Measurements from ENCODE around the gene GPR84.

Gene GPR84

GRCh38 chr12:54364413-54364812 is at the start of gene GPR84:
GPR84 (minus strand) TSS chr12:54364486; CDS start chr12:54363851, 635 bp downstream.
- no peak for DNase-seq (ENCODE audit: low read depth in 1 of 2, low spot score in 1 of 2)
- no peak for TF ChIP-seq JUND (IDR thresholded peaks at IDR 0.05; ENCODE audit: low read depth)
- in situ Hi-C loops (cut with HindIII; ENCODE audit: low pct_unique_long_range_greater_than_20kb, low sequenced_read_pairs): no loop called here

GRCh38 chr12:54413284-54414190 is 49.3 kb upstream of the GPR84 start:
- in situ Hi-C loops (cut with HindIII; ENCODE audit: low pct_unique_long_range_greater_than_20kb, low sequenced_read_pairs): no loop called here
- DNase-seq (ENCODE audit: low read depth in 1 of 2, low spot score in 1 of 2): no peak
- no peak for TF ChIP-seq JUND (IDR thresholded peaks at IDR 0.05; ENCODE audit: low read depth)

- no peak for TF ChIP-seq JUND (IDR thresholded peaks at IDR 0.05; ENCODE audit: low read depth)
- in situ Hi-C loops (cut with HindIII; ENCODE audit: low pct_unique_long_range_greater_than_20kb, low sequenced_read_pairs): no loop called here
Measured at GRCh38 chr12:54412786-54413185, 48.5 kb upstream of the GPR84 start.

GRCh38 chr12:54412348-54412747 is 48.1 kb upstream of the GPR84 start:
- DNase-seq (ENCODE audit: low read depth in 1 of 2, low spot score in 1 of 2): no peak
- in situ Hi-C loops (cut with HindIII; ENCODE audit: low pct_unique_long_range_greater_than_20kb, low sequenced_read_pairs): no loop called here
- no peak for TF ChIP-seq JUND (IDR thresholded peaks at IDR 0.05; ENCODE audit: low read depth)

More at GRCh38 chr12:54412786-54413185, 48.5 kb upstream of the GPR84 start:
- DNase-seq (ENCODE audit: low read depth in 1 of 2, low spot score in 1 of 2): no peak

DNA sequence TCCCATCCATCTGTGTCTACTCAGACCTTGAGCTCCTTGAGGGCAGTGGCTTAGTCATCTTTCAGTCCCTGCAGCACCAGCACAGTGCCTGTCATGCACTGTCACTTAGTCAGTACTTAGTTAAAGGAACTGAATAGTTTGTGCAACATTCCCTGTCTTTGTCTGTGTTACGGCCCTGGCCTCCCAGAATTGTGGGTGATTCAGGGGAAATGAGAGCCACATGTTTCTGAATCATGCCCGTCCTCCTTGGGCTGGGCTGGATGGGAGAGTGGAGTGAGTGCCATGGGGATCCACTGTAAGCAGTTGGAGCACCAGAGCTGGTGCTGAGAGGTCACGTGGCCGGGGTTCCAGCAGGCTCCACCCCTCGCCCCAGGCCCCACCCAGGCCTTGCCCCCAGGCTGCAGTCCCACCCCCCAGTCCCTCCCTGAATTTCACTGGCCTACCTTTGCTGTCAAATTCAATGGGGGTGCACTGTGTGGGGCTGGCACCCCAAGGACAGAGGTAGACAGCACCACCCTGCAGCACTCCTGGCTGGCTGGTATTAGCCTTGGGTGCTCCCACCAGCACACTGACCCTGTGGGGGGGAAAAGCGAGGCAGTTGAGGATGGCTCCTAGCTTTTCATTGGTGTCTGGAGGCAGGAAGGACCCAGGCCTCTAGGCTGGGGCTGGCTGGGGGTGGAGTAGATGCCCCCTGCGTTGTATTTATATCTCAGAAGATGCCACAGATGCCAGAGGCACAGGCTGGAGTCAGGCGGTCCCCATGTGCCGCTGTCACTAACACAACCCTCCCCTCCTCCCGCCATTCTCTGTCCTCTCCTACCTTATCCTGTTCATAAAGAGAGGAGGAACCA is 47.3 kb upstream of the GPR84 start:
- DNase-seq (ENCODE audit: low read depth in 1 of 2, low spot score in 1 of 2): no peak
- TF ChIP-seq JUND (IDR thresholded peaks at IDR 0.05; ENCODE audit: low read depth): no peak
- in situ Hi-C loops (cut with HindIII; ENCODE audit: low pct_unique_long_range_greater_than_20kb, low sequenced_read_pairs): no loop called here

GRCh38 chr12:54409267-54409666 is 45.0 kb upstream of the GPR84 start:
- TF ChIP-seq JUND (IDR thresholded peaks at IDR 0.05; ENCODE audit: low read depth): no peak
- no peak for DNase-seq (ENCODE audit: low read depth in 1 of 2, low spot score in 1 of 2)
- in situ Hi-C loops (cut with HindIII; ENCODE audit: low pct_unique_long_range_greater_than_20kb, low sequenced_read_pairs): no loop called here

- no peak for DNase-seq (ENCODE audit: low read depth in 1 of 2, low spot score in 1 of 2)
- no peak for TF ChIP-seq JUND (IDR thresholded peaks at IDR 0.05; ENCODE audit: low read depth)
- in situ Hi-C loops (cut with HindIII; ENCODE audit: low pct_unique_long_range_greater_than_20kb, low sequenced_read_pairs): no loop called here
Measured at GRCh38 chr12:54407183-54407905, 43.1 kb upstream of the GPR84 start.

- in situ Hi-C loops (cut with HindIII; ENCODE audit: low pct_unique_long_range_greater_than_20kb, low sequenced_read_pairs): no loop called here
- no peak for DNase-seq (ENCODE audit: low read depth in 1 of 2, low spot score in 1 of 2)
- no peak for TF ChIP-seq JUND (IDR thresholded peaks at IDR 0.05; ENCODE audit: low read depth)
Measured at GRCh38 chr12:54405573-54405972, 41.3 kb upstream of the GPR84 start.

- TF ChIP-seq JUND (IDR thresholded peaks at IDR 0.05; ENCODE audit: low read depth): no peak
Measured at GRCh38 chr12:54405106-54405505, 40.8 kb upstream of the GPR84 start.

DNA sequence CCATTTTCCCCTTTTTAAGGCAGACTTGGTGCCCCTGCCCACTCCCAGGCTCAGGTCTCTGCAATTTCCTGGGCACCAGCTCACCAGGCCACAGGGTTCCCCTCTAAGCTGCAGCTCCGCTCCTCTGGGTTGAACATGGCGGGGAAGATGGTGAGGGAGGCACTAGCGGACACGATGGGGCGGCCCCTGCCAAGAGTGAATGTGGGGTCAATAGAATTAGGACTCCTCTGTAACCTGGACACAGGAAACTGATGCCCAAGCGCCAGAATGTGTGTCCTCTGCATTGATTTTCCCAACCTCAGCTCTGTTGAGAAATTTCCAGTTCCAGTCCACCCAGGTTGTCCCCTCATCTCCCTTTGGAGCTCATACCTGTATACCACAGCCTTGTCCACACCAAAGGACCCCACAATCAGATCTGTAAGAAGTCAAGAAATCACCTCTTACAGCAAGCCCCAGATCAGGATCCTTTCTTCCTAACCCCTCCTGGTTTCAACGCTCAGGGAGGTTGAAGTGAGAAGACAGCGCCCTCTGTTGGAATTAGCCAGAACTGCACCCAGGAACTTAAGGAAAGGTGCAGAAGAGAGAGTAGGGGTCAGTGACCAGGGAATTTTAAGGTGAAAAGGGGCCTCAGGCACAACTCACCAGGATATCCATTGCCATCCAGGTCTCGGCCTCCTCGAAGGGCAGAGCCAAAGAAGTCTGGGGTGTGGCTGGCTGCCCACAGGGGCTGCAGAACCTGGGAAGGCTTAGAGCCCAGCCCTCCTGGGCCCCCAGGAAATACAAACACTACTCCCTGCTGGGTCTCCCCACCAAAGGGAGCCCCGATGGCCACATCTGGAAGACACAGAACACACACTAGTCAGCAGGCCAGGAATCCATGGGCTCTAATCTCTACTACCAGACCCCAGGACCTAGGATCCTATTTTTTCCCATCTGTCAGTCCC is 40.0 kb upstream of the GPR84 start:
- DNase-seq (ENCODE audit: low read depth in 1 of 2, low spot score in 1 of 2): peak in 1 of 2 experiments; percentile 75
- TF ChIP-seq JUND (IDR thresholded peaks at IDR 0.05; ENCODE audit: low read depth): no peak
- in situ Hi-C loops (cut with HindIII; ENCODE audit: low pct_unique_long_range_greater_than_20kb, low sequenced_read_pairs): no loop called here

More at GRCh38 chr12:54405106-54405505, 40.8 kb upstream of the GPR84 start:
- in situ Hi-C loops (cut with HindIII; ENCODE audit: low pct_unique_long_range_greater_than_20kb, low sequenced_read_pairs): no loop called here
- DNase-seq (ENCODE audit: low read depth in 1 of 2, low spot score in 1 of 2): no peak

- no peak for DNase-seq (ENCODE audit: low read depth in 1 of 2, low spot score in 1 of 2)
- in situ Hi-C loops (cut with HindIII; ENCODE audit: low pct_unique_long_range_greater_than_20kb, low sequenced_read_pairs): no loop called here
- TF ChIP-seq JUND (IDR thresholded peaks at IDR 0.05; ENCODE audit: low read depth): no peak
Measured at GRCh38 chr12:54401119-54401518, 36.8 kb upstream of the GPR84 start.

Measured in T47D (cell line).